GM12878 (cell line): ENCODE data around the gene RPS4Y1. TPM values are rescaled to one million over a fixed set of nuclear protein-coding genes. Genes with fewer than 3 reads are reported as not detected.

Experiments used
- ATAC-seq: fragments of 200-7000 bp; cut with Tn5 transposase; 3 replicates; pipeline ENCODE4 v1.9.1; 2020; ENCODE audit warnings: mild to moderate bottlenecking, moderate library complexity
- Bru-seq: library from RNA; stranded (reverse); fragments of 400-500 nt; gene quantifications from one replicate; lab custom pipeline; 2021; lab: Mats Ljungman, UMichigan
- BruChase-seq, 2 experiments: library from RNA; stranded (reverse); fragments of 400-500 nt; gene quantifications; one replicate each; lab custom pipeline; 2021; lab: Mats Ljungman, UMichigan
- BruUV-seq: library from RNA; stranded (reverse); fragments of 400-500 nt; replicated peaks from 2 replicates; lab custom pipeline; 2021; lab: Mats Ljungman, UMichigan
- CTCF ChIA-PET: fragments of 300-600 bp; sonication (Branson Sonifier 250); formaldehyde crosslinking; extraction: SDS; loops from one replicate; lab custom pipeline; 2021; ENCODE audit warnings: inconsistent platforms; lab: Yijun Ruan, JAX
- POLR2A ChIA-PET: fragments of 350-600 bp; formaldehyde crosslinking; extraction: SDS; loops from one replicate; lab custom pipeline; 2021; ENCODE audit warnings: inconsistent platforms; lab: Charles Lee
- RAD21 ChIA-PET: fragments of 300-600 bp; sonication (Branson Sonifier 250); formaldehyde crosslinking; loops from one replicate; lab custom pipeline; 2023; ENCODE audit warnings: antibody characterized with exemption; ENCODE audit not compliant: unreplicated experiment; lab: Charles Lee
- SMC1A ChIA-PET: fragments of 300-600 bp; sonication (Branson Sonifier 250); formaldehyde crosslinking; loops from one replicate; lab custom pipeline; 2023; ENCODE audit not compliant: unreplicated experiment, uncharacterized antibody; lab: Charles Lee
- DNase-seq: peaks from one replicate; pipeline ENCODE4 v3.0.0-alpha.2; 2011; ENCODE audit warnings: low read depth, low spot score
- FAIRE-seq: peaks from 3 replicates; lab custom pipeline; 2011; peaks lifted over from hg19 to GRCh38; lab: Jason Lieb, UNC
- H2AFZ ChIP-seq: 2 replicates; pipeline ENCODE4 v1.6.0; 2011; ENCODE audit warnings: low read depth, low read length, control low read depth; ENCODE audit not compliant: control insufficient read depth
- H3K27ac ChIP-seq: 2 replicates; pipeline ENCODE4 v1.5.1; 2011; ENCODE audit warnings: control low read depth; ENCODE audit not compliant: control insufficient read depth, insufficient read depth
- H3K27me3 ChIP-seq, 2 experiments: replicated peaks in 1 of 2; 2 replicates each; pipeline versions ENCODE4 v1.6.0 to v1.6.1; 2011; ENCODE audit warnings: low read length in 1 of 2; ENCODE audit not compliant: control insufficient read depth in 2 of 2, insufficient read depth in 2 of 2
- H3K36me3 ChIP-seq, 2 experiments: 2 replicates each; pipeline ENCODE4 v1.5.1; 2011; ENCODE audit warnings: low read length in 1 of 2; ENCODE audit not compliant: control insufficient read depth in 2 of 2, insufficient read depth in 2 of 2
- H3K4me1 ChIP-seq: 2 replicates; pipeline ENCODE4 v1.6.1; 2011; ENCODE audit warnings: mild to moderate bottlenecking, low read length, moderate library complexity, mixed read lengths; ENCODE audit not compliant: control insufficient read depth, insufficient read depth
- H3K4me2 ChIP-seq: 2 replicates; pipeline ENCODE4 v1.6.0; 2011; ENCODE audit warnings: control low read depth; ENCODE audit not compliant: control insufficient read depth, insufficient read depth
- H3K4me3 ChIP-seq: fragments of 200-600 bp; sonication (generic); 2 replicates; pipeline ENCODE4 v1.5.1; 2016
- H3K79me2 ChIP-seq: 2 replicates; pipeline ENCODE4 v1.6.0; 2011; ENCODE audit warnings: low read length; ENCODE audit not compliant: control insufficient read depth, insufficient read depth
- H3K9ac ChIP-seq: 2 replicates; pipeline ENCODE4 v1.8.0; 2011; ENCODE audit warnings: low read length, control low read depth, mixed read lengths; ENCODE audit not compliant: control insufficient read depth, insufficient read depth
- H3K9me3 ChIP-seq: replicated peaks from 3 replicates; pipeline ENCODE4 v1.5.1; 2011; ENCODE audit warnings: mild to moderate bottlenecking, low read length; ENCODE audit not compliant: control insufficient read depth, insufficient read depth
- H4K20me1 ChIP-seq: 2 replicates; pipeline ENCODE4 v1.6.0; 2011; ENCODE audit not compliant: control insufficient read depth, insufficient read depth
- CREM ChIP-seq: IDR thresholded peaks from 2 replicates; pipeline ENCODE4 v1.6.1; 2014; ENCODE audit warnings: antibody characterized with exemption, low read depth
- MEF2B ChIP-seq: fragments of 450-650 bp; IDR thresholded peaks from 2 replicates; pipeline ENCODE4 v1.6.1; 2018; ENCODE audit warnings: mild to moderate bottlenecking, moderate library complexity; ENCODE audit not compliant: partially characterized antibody, poor library complexity, severe bottlenecking
- ZBED1 ChIP-seq: IDR thresholded peaks from 2 replicates; pipeline ENCODE4 v1.6.1; 2016; ENCODE audit warnings: borderline replicate concordance
- WGBS: methylation state at CpG from one replicate; pipeline ENCODE4 v1.1.6; 2016; ENCODE audit warnings: low lambda C conversion rate; ENCODE audit not compliant: insufficient replicate concordance, insufficient coverage; ENCODE audit errors: missing lambda C conversion rate; 5-methylcytosine and 5-hydroxymethylcytosine counted together
- in situ Hi-C: fragments of 300-500 bp; cut with MboI; formaldehyde crosslinking; loops from 9 replicates; pipeline ENCODE4 v1.14.3; 2018; ENCODE audit warnings: mixed read lengths
- intact Hi-C: fragments of 100-400 bp; cut with micrococcal nuclease; formaldehyde crosslinking; loops from one replicate; pipeline ENCODE4 v1.14.2; 2022; ENCODE audit not compliant: unreplicated experiment
- long read RNA-seq, 2 experiments: library from polyadenylated mRNA; unstranded; transcript quantifications; one replicate each; pipeline ENCODE4 v2.0.0, GENCODE V29; 2019 to 2020
- polyA minus RNA-seq, 3 experiments: library from RNA; depleted of rRNA, polyadenylated mRNA; stranded (reverse); fragments of >200 nt; gene quantifications; 2 replicates each; pipeline ENCODE4 v1.2.3, GENCODE V29; 2011
- polyA plus RNA-seq, 11 experiments: library from polyadenylated mRNA; depleted of rRNA in 4 of 11; unstranded in 6 of 11; stranded (reverse) in 5 of 11; fragments of >200 nt; fragmentation: Nextera tagmentation in 4 of 11; fragmentation: Illumina TruSeq in 1 of 11; extraction: Ambion mirVana in 4 of 11; extraction: Trizol in 1 of 11; gene quantifications; 1 replicate in 1 of 11; 2 replicates in 10 of 11; pipeline versions ENCODE4 v1.2.1 to v1.2.3, GENCODE V29; 2011 to 2016; ENCODE audit warnings: inconsistent platforms in 2 of 11, missing spikeins in 2 of 11, low read depth in 1 of 11
- total RNA-seq, 4 experiments: library from RNA; depleted of rRNA in 3 of 4; stranded (reverse); fragments of >200 nt in 3 of 4; fragmentation: Illumina TruSeq in 1 of 4; extraction: Trizol in 1 of 4; gene quantifications; 2 replicates each; pipeline versions ENCODE4 v1.2.1 to v1.2.3, GENCODE V29; 2013 to 2021
- TF ChIP-seq, protein P1 (sequence below): fragments of 450-650 bp; formaldehyde crosslinking; IDR thresholded peaks from 2 replicates; pipeline ENCODE4 v1.4.0; 2022; ENCODE audit warnings: mild to moderate bottlenecking, moderate library complexity

The RPS4Y1 gene
- not detected in 2 replicates for total RNA-seq (2013; cell fraction: nucleolus; rRNA removed)
- total RNA-seq (2014; rRNA removed): not detected in 2 replicates
- not detected in 2 replicates for total RNA-seq (2014; rRNA removed; fragmentation: Illumina TruSeq; extraction: Trizol)
- total RNA-seq (2021): 0.46 and 0.77 TPM in 2 replicates
- not detected for polyA plus RNA-seq (2011; ENCODE audit: low read depth)
- not detected in 2 replicates for polyA plus RNA-seq (2011; rRNA removed)
- polyA plus RNA-seq (2011; cell fraction: cytosol; rRNA removed): 0.18 TPM in 1 of 2 replicates, not detected in the other
- not detected in 2 replicates for polyA plus RNA-seq (2011; cell fraction: nucleus; rRNA removed)
- polyA plus RNA-seq (2012): not detected in 2 replicates
- not detected in 2 replicates for polyA plus RNA-seq (2014; fragmentation: Illumina TruSeq; extraction: Trizol)
- polyA plus RNA-seq (2014; fragmentation: Nextera tagmentation; extraction: Ambion mirVana): not detected
- not detected in 2 replicates for polyA plus RNA-seq (2014; rRNA removed)
- polyA plus RNA-seq (2016; fragmentation: Nextera tagmentation; extraction: Ambion mirVana): under 1 TPM in 1 of 2 experiments, not detected in 1; 0.32 TPM
- polyA minus RNA-seq (2011; rRNA and poly(A)+ RNA removed): not detected in 2 replicates
- not detected in 2 replicates for polyA minus RNA-seq (2011; cell fraction: cytosol; rRNA and poly(A)+ RNA removed)
- polyA minus RNA-seq (2011; cell fraction: nucleus; rRNA and poly(A)+ RNA removed): not detected in 2 replicates
- Bru-seq, nascent RNA: percentile 15 among the genes with signal in this experiment
- percentile 4 among the genes with signal in this experiment for BruChase-seq, experiment 1, labeled RNA remaining after a 6-hour chase
- BruChase-seq, experiment 2, labeled RNA remaining after a 2-hour chase: percentile 13 among the genes with signal in this experiment
- long read RNA-seq, experiment 1: 0 reads
- long read RNA-seq, experiment 2: 0 reads

DNA sequence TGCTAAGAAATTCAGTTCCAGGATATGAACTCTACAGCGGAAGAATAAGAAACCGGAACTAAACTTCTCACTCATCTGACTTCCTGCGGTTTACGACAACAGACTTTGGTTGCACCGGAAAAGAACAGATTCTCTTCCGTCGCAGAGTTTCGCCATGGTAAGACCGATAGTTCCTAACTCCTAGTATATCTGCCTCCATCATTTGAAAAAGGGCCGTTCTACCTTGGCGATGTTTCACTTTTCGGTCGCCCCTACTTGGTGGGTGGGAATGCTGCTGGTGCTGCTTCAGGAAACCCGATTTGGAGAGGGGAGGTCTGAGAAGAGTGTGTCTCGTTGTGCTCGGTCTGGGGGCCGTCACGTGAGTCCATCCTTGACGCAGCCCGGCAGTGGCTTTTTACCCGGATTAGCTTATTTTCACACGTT is at the start of gene RPS4Y1:
RPS4Y1 (plus strand) TSS at position 132 of the 423 bp plus-strand sequence; CDS start at position 155, 23 bp downstream.
- SMC1A ChIA-PET: no interaction called here
- no peak within 1 kb of the TSS for H3K27ac ChIP-seq
- no peaks in the 10 kb centered on the region for H3K9me3 ChIP-seq
- no peaks in the 10 kb centered on the region for H3K36me3 ChIP-seq
- RAD21 ChIA-PET: no interaction called here
- intact Hi-C loops (no loop called here), in situ Hi-C loops (no loop called here)
- POLR2A ChIA-PET: no interaction called here
- WGBS: no CpG with 5 or more reads among the region's 22 CpGs
- CTCF ChIA-PET: no interaction called here
- H3K9ac ChIP-seq: no peak within 1 kb of the TSS
- H3K4me1 ChIP-seq: no peaks in the 10 kb centered on the region
- no peak within 1 kb of the TSS for H3K4me3 ChIP-seq
- ATAC-seq (no peak), DNase-seq (no peak), FAIRE-seq (no peak)
- TF ChIP-seq MEF2B: no peak
- TF ChIP-seq ZBED1: no peak
- no peak for TF ChIP-seq CREM
- no peak within 1 kb of the TSS for H2AFZ ChIP-seq
- no peaks in the 10 kb centered on the region for H4K20me1 ChIP-seq
- BruUV-seq: no TSS peak
- H3K27me3 ChIP-seq: no peaks in the 10 kb centered on the region
- no peak within 1 kb of the TSS for H3K4me2 ChIP-seq
- H3K79me2 ChIP-seq: no peaks in the 10 kb centered on the region

GRCh38 chrY:2796977-2797523 is 44.4 kb upstream of the RPS4Y1 start:
- Histone ChIP-seq H3K9me3 (no peaks in the 10 kb centered on the region), H4K20me1 (no peaks in the 10 kb centered on the region), H3K79me2 (no peaks in the 10 kb centered on the region), H3K36me3 (no peaks in the 10 kb centered on the region), H3K9ac (no peak overlapping the region), H3K4me3 (no peak overlapping the region), H2AFZ (no peak overlapping the region), H3K4me1 (no peaks in the 10 kb centered on the region), H3K27ac (no peak overlapping the region), H3K27me3 (no peaks in the 10 kb centered on the region), H3K4me2 (no peak overlapping the region)
- CTCF ChIA-PET: no interaction called here
- FAIRE-seq: no peak
- no CpG with 5 or more reads among the region's 7 CpGs for WGBS
- SMC1A ChIA-PET: no interaction called here
- no peak for DNase-seq
- TF ChIP-seq, protein P1, sequence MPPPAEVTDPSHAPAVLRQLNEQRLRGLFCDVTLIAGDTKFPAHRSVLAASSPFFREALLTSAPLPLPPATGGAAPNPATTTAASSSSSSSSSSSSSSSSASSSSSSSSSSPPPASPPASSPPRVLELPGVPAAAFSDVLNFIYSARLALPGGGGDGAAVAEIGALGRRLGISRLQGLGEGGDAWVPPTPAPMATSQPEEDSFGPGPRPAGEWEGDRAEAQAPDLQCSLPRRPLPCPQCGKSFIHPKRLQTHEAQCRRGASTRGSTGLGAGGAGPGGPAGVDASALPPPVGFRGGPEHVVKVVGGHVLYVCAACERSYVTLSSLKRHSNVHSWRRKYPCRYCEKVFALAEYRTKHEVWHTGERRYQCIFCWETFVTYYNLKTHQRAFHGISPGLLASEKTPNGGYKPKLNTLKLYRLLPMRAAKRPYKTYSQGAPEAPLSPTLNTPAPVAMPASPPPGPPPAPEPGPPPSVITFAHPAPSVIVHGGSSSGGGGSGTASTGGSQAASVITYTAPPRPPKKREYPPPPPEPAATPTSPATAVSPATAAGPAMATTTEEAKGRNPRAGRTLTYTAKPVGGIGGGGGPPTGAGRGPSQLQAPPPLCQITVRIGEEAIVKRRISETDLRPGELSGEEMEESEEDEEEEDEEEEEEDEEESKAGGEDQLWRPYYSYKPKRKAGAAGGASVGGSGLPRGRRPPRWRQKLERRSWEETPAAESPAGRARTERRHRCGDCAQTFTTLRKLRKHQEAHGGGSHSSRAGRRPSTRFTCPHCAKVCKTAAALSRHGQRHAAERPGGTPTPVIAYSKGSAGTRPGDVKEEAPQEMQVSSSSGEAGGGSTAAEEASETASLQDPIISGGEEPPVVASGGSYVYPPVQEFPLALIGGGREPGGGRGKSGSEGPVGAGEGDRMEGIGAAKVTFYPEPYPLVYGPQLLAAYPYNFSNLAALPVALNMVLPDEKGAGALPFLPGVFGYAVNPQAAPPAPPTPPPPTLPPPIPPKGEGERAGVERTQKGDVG (CRISPR knock-in tag): no peak
- intact Hi-C loops (no loop called here), in situ Hi-C loops (no loop called here)
- RAD21 ChIA-PET: no interaction called here
- BruUV-seq: no TSS peak
- POLR2A ChIA-PET: no interaction called here
- ATAC-seq: no peak
